SU-DHL-6 (cell line): ENCODE data around the gene ZNF507.

Experiments used
- H2AFZ ChIP-seq: fragments of 200-600 bp; sonication (generic); 2 replicates; pipeline ENCODE4 v1.6.1; 2014; ENCODE audit warnings: low read depth, mild to moderate bottlenecking, moderate library complexity, mixed read lengths, antibody characterized with exemption, low read length; ENCODE audit not compliant: severe bottlenecking
- H3F3A ChIP-seq: fragments of 200-600 bp; shearing (Covaris generic); 2 replicates; pipeline ENCODE4 v1.6.0; 2016; ENCODE audit warnings: antibody characterized with exemption, mild to moderate bottlenecking; ENCODE audit not compliant: insufficient read depth
- H3K27ac ChIP-seq: fragments of 200-600 bp; sonication (generic); 2 replicates; pipeline ENCODE4 v1.5.1; 2016; ENCODE audit warnings: low read depth, mild to moderate bottlenecking, low read length, moderate library complexity, mixed read lengths
- H3K27me3 ChIP-seq: fragments of 200-600 bp; sonication (generic), shearing (Covaris generic); 2 replicates; pipeline ENCODE4 v1.6.0; 2014; ENCODE audit warnings: mild to moderate bottlenecking, low read length
- H3K36me3 ChIP-seq: fragments of 200-600 bp; sonication (generic); 2 replicates; pipeline ENCODE4 v1.6.1; 2014; ENCODE audit warnings: mild to moderate bottlenecking, low read length, mixed read lengths
- H3K4me2 ChIP-seq: fragments of 300-600, 200-600 bp; shearing (Covaris generic), sonication (generic); 2 replicates; pipeline ENCODE4 v1.6.0; 2014; ENCODE audit warnings: low read length, low read depth, mild to moderate bottlenecking; ENCODE audit not compliant: poor library complexity, severe bottlenecking
- H3K4me3 ChIP-seq: fragments of 200-600 bp; sonication (generic); 2 replicates; pipeline ENCODE4 v1.5.1; 2014; ENCODE audit warnings: antibody characterized with exemption, low read length, mild to moderate bottlenecking, mixed read lengths; ENCODE audit not compliant: insufficient read depth, poor library complexity, severe bottlenecking
- H3K79me2 ChIP-seq: fragments of 200-600 bp; sonication (generic); 2 replicates; pipeline ENCODE4 v1.6.1; 2014; ENCODE audit warnings: mild to moderate bottlenecking, low read length, moderate library complexity; ENCODE audit not compliant: insufficient read depth
- H3K9ac ChIP-seq: fragments of 200-600 bp; sonication (generic); 2 replicates; pipeline ENCODE4 v1.7.0; 2014; ENCODE audit warnings: mild to moderate bottlenecking, low read length
- H3K9me2 ChIP-seq: fragments of 200-600 bp; sonication (generic); replicated peaks from 2 replicates; pipeline ENCODE4 v1.6.1; 2014; ENCODE audit warnings: low read length; ENCODE audit not compliant: insufficient read depth
- H3K9me3 ChIP-seq: fragments of 200-600 bp; sonication (generic); 2 replicates; pipeline ENCODE4 v1.6.1; 2014; ENCODE audit warnings: low read length, mixed read lengths; ENCODE audit not compliant: insufficient read depth
- H4K20me1 ChIP-seq: fragments of 200-600 bp; sonication (generic); 2 replicates; pipeline ENCODE4 v1.6.1; 2014; ENCODE audit warnings: low read depth, mild to moderate bottlenecking, antibody characterized with exemption, low read length, moderate library complexity, mixed read lengths
- EZH2phosphoT487 ChIP-seq: fragments of 200-600 bp; sonication (generic), shearing (Covaris generic); conservative IDR thresholded peaks from 2 replicates; pipeline ENCODE4 v1.6.1; 2018; ENCODE audit warnings: mild to moderate bottlenecking, antibody characterized with exemption, low read length, moderate library complexity, mixed read lengths
- TF ChIP-seq, protein P1 (sequence below): fragments of 200-600 bp; sonication (generic); IDR thresholded peaks from one replicate; pipeline ENCODE4 v1.5.1; 2017; ENCODE audit warnings: antibody characterized with exemption, mild to moderate bottlenecking, low read length, moderate library complexity; ENCODE audit not compliant: insufficient read depth, poor library complexity, severe bottlenecking

ZNF507 gene

DNA sequence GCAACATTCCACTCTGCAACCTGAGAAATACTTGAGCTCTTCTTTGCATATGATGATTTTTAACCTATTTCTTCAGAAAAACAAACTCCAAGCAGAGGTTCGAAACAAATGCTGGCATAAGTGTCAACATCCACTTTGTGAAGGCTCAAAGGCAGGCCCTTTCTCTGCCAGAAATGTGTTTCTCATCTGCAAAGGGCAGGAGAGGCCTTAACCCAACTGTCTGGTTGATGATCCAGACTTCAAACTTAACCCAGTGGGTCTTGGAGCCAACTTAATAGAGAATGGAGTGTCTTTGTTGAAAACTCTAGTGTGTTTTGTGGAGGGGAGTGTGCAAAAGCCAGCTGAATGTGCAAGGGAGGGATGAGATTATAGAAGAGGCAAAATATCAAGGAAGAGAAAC lies 28.3 kb upstream of the ZNF507 start:
- H3K9ac ChIP-seq: no peak overlapping the region
- no peaks in the 10 kb centered on the region for H3F3A ChIP-seq
- H3K9me2 ChIP-seq: no peaks in the 10 kb centered on the region
- no peaks in the 10 kb centered on the region for H3K79me2 ChIP-seq
- no peaks in the 10 kb centered on the region for H3K9me3 ChIP-seq
- no peak overlapping the region for H2AFZ ChIP-seq
- TF ChIP-seq EZH2phosphoT487: no peak
- no peaks in the 10 kb centered on the region for H4K20me1 ChIP-seq
- H3K27me3 ChIP-seq: no peaks in the 10 kb centered on the region
- H3K27ac ChIP-seq: no peak overlapping the region
- H3K36me3 ChIP-seq: no peaks in the 10 kb centered on the region
- H3K4me3 ChIP-seq: no peak overlapping the region
- no peak overlapping the region for H3K4me2 ChIP-seq

DNA sequence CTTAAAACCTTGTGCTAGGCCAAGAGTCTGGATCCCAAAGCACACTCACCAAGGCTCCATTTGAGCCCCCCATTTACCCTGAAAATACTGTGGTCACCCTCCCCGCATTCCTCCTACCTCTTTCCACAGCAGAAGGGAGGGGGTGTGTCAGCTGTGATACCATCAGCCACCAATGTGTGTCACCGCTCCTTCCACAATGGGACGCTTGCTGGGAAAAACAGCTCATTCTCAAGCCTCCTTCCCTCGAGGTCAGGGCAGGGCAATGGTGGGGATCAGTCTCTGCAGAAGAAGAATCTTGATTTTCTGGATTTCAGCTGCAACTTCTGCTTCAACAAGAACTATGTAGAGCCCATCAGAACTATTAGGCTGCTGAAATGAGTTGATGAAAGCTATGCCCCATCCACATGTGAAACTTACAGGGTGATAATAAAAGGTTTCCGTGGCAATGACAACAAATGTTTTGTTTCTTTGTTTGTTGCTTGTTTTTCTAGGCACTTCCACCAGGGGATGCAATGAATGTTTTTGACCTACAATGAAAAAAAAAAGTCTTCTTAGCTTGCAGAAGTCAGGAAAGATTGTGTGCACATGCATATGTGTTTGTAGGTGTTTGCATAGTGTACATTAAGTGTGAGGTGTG lies 26.4 kb upstream of the ZNF507 start:
- Histone ChIP-seq H3F3A (no peaks in the 10 kb centered on the region), H3K36me3 (no peaks in the 10 kb centered on the region), H3K27ac (no peak overlapping the region), H2AFZ (no peak overlapping the region), H3K9ac (no peak overlapping the region), H3K4me3 (no peak overlapping the region), H3K9me2 (no peaks in the 10 kb centered on the region), H3K4me2 (no peak overlapping the region), H3K79me2 (no peaks in the 10 kb centered on the region), H3K27me3 (no peaks in the 10 kb centered on the region), H3K9me3 (no peaks in the 10 kb centered on the region), H4K20me1 (no peaks in the 10 kb centered on the region)
- no peak for TF ChIP-seq EZH2phosphoT487
- TF ChIP-seq, protein P1, sequence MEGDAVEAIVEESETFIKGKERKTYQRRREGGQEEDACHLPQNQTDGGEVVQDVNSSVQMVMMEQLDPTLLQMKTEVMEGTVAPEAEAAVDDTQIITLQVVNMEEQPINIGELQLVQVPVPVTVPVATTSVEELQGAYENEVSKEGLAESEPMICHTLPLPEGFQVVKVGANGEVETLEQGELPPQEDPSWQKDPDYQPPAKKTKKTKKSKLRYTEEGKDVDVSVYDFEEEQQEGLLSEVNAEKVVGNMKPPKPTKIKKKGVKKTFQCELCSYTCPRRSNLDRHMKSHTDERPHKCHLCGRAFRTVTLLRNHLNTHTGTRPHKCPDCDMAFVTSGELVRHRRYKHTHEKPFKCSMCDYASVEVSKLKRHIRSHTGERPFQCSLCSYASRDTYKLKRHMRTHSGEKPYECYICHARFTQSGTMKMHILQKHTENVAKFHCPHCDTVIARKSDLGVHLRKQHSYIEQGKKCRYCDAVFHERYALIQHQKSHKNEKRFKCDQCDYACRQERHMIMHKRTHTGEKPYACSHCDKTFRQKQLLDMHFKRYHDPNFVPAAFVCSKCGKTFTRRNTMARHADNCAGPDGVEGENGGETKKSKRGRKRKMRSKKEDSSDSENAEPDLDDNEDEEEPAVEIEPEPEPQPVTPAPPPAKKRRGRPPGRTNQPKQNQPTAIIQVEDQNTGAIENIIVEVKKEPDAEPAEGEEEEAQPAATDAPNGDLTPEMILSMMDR: no peak

DNA sequence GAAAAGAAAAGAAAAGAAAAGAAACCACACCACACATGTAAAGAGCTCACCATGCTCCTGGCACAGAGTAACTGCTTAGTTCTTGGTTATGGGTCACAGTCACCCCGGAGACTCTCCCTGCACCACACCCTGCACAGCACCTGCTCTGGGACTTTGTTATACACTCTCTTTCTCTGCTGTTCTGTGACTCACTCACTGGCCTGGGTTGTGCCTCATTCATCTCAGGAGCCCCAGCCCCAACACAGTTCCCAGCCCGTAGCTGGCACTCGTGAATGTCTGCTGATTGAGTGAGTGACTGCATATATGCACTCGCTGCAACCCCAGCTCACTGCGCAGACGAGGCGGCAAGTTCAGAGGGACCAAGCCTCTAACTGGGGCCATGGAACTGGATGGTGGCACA lies 22.9 kb upstream of the ZNF507 start:
- Histone ChIP-seq H3K4me3 (no peak overlapping the region), H3K79me2 (no peaks in the 10 kb centered on the region), H4K20me1 (no peaks in the 10 kb centered on the region), H3K4me2 (no peak overlapping the region), H3K9me2 (no peaks in the 10 kb centered on the region), H3K36me3 (no peaks in the 10 kb centered on the region), H2AFZ (no peak overlapping the region), H3F3A (no peaks in the 10 kb centered on the region), H3K9me3 (no peaks in the 10 kb centered on the region), H3K9ac (no peak overlapping the region), H3K27ac (no peak overlapping the region), H3K27me3 (no peaks in the 10 kb centered on the region)
- TF ChIP-seq, protein P1: no peak
- TF ChIP-seq EZH2phosphoT487: no peak

DNA sequence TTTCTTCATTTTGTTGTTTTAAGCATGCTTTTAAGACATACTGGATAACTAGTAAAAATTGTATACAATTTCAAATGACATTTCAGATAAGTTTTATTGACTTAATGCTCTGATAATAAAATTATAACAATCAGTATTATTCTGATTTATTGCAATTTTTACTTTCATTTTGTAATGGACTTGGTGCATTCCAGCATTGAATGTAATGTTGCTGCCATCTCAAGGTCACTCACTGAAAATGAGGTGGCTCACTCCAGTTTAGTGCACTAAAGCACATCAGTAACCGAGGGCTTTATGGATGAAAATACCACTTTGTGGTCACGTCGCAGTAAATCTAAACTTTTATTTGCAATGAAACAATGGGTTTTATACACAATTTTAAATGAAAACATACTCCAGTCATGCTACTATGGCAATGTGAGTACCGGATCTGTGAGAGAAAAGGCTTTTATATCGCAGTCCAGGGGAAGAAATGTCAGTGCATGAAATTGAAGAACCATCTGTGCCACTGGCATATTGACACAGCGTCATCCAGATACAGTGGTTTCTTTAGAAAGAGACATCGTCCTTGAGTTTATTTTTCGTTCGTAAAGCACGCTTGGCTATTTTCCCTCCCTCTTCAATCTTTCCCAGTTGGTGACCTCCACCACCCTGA lies 20.7 kb upstream of the ZNF507 start:
- H3K79me2 ChIP-seq: no peaks in the 10 kb centered on the region
- no peaks in the 10 kb centered on the region for H3K9me3 ChIP-seq
- no peak overlapping the region for H3K27ac ChIP-seq
- H3K9ac ChIP-seq: no peak overlapping the region
- no peak for TF ChIP-seq EZH2phosphoT487
- TF ChIP-seq, protein P1: no peak
- H3K4me2 ChIP-seq: no peak overlapping the region
- no peaks in the 10 kb centered on the region for H3K27me3 ChIP-seq
- no peak overlapping the region for H2AFZ ChIP-seq
- no peaks in the 10 kb centered on the region for H3K36me3 ChIP-seq
- H4K20me1 ChIP-seq: no peaks in the 10 kb centered on the region
- H3K4me3 ChIP-seq: no peak overlapping the region
- no peaks in the 10 kb centered on the region for H3F3A ChIP-seq
- no peaks in the 10 kb centered on the region for H3K9me2 ChIP-seq
